Omental fat pad (tissue), 4 donors: ENCODE data around the gene MYH10. TPM values are rescaled to one million over a fixed set of nuclear protein-coding genes. Genes with fewer than 3 reads are reported as not detected.
"Not testable (repeated sequence)": the region's sequence is repeated elsewhere in the genome, so short reads cannot be mapped to it uniquely, and the experiment has no call there.

ENCODE experiments used
- ATAC-seq: fragments of 150-250 bp; one replicate; pipeline ENCODE4 v1.9.1; 2016; ENCODE audit warnings: mild to moderate bottlenecking, moderate library complexity; ENCODE audit not compliant: low FRiP score
- DNase-seq: peaks from one replicate; pipeline ENCODE4 v3.0.0-alpha.2; 2019; ENCODE audit warnings: low spot score
- total RNA-seq, 4 donors: library from RNA; depleted of rRNA; stranded (reverse); fragments of >200 nt; gene quantifications; one replicate each; pipeline ENCODE4 v1.1.0, GENCODE V29; 2016
- TF ChIP-seq, protein P1 (sequence below), 3 donors: fragments of 450-650 bp; IDR thresholded peaks; one replicate each; pipeline ENCODE4 v1.5.1; 2016 to 2017; ENCODE audit warnings: antibody characterized with exemption in 3 of 3, mild to moderate bottlenecking in 3 of 3, moderate library complexity in 2 of 3

Gene MYH10
- total RNA-seq, 4 donors from 2014 or later = 41.1 to 99.3 (median 51.8) TPM

DNA sequence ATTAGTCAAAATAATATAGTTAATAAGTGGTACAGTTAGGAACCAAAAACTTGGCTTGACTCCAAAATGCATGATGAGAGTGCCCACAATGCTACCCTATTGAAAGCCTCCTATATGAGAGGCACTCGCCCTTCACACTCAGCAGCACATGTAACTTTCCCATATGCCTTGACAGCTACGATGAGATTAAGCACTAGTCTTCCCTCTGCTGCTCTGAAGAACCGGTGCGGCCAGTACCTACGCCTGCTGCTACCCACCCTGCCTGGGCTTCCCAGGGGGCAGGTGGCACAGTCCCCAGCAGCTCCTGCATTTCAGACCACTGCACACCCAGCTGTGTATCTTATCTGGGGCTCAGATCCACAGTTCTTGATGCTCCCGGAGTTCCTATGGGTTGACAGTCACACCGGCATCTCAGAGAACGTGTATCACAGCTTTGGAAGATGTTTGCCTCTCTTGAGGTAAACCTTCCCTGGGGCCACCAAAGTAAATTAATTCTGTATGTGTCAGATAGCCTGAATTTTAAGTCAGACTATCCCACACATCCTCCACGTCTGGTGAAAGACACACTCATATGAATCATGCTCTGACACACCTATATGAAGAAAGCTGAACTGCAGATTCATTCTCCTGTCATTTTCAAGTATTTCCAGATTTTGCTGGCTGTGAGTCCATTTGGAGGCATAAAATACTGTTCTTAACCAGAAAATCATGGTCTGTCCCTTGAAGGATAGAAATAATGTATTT lies 77.8 kb downstream of the MYH10 start:
- ATAC-seq (no peak), DNase-seq (no peak)
- TF ChIP-seq, protein P1, sequence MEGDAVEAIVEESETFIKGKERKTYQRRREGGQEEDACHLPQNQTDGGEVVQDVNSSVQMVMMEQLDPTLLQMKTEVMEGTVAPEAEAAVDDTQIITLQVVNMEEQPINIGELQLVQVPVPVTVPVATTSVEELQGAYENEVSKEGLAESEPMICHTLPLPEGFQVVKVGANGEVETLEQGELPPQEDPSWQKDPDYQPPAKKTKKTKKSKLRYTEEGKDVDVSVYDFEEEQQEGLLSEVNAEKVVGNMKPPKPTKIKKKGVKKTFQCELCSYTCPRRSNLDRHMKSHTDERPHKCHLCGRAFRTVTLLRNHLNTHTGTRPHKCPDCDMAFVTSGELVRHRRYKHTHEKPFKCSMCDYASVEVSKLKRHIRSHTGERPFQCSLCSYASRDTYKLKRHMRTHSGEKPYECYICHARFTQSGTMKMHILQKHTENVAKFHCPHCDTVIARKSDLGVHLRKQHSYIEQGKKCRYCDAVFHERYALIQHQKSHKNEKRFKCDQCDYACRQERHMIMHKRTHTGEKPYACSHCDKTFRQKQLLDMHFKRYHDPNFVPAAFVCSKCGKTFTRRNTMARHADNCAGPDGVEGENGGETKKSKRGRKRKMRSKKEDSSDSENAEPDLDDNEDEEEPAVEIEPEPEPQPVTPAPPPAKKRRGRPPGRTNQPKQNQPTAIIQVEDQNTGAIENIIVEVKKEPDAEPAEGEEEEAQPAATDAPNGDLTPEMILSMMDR (IDR thresholded peaks at IDR 0.05) = no peak

DNA sequence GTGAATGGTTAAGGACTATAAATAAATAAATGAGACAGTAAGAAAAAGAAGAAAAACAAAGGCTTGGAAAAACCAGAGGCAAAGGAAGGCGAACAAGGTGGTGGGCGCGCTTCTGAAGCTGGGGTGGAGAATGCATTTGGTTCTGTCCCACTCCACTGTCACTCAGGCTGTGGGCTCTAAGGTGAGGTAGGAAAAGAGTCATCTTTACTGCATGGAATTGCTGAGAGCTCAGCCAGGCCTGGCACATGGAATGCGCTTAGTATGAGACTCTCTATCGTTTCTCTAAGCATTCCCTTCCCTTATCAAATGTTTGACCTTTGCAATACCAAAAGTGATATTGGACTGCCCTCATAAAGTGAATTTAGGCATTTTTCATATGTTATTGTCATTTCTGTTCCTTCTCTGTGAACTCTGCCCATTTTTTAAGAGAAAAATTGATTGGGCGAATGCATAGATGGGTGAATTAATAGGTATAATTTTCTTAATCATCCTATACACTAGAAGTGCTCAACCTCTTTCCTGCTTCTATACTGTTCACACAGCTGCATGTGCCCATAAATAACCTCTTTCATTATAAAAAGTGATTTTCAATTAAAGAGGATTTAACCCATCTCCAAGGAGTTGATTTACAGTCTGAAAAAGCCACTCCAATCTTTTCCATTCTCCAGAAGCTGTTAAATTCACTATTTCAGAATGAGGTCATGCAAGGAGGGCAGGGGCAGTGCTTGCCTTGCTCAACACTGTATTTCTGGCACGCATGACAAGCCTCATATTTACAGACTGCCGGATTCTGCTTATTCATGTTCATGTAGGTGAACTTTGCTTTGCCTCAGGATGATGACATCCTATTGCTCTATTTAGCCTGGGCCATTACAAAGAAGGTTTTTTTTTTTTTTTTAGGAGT lies 87.7 kb downstream of the MYH10 start:
- DNase-seq (no peak), ATAC-seq (peak; percentile 98)
- TF ChIP-seq, protein P1 (IDR thresholded peaks at IDR 0.05) = no peak

DNA sequence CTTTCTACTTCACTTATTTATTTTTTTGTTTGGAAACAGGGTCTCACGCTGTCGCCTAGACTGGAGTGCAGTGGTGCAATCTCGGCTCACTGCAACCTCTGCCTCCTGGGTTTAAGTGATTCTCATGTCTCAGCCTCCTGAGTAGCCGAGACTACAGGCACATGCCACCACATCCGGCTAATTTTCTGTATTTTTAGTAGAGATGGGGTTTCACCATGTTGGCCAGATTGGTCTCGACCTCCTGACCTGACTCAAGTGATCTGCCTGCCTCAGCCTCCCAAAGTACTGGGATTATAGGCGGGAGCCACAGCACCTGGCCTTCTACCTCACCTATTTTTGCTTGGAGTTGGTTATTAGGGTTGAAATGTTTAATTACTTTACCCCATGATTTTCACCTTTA lies 90.5 kb downstream of the MYH10 start:
- ATAC-seq, DNase-seq: not testable (repeated sequence)

DNA sequence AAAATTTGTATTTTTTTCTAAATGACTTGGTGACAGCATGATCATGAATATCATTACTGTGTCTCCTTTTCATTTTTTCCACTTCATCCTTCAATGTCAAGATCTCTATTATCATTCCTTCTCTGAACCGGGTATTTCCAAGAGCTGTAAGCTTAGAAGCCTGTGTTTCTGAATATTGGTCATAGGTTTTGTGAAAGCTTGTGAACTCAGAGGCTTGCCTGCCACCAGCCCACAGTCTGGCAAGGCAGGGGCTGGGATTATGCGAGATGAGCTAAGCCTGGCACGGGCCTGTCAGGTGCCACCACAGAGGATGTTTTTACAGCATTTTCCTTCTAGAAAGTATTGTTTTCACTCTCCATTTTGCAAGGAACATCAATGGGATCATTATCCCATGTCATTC lies 92.8 kb downstream of the MYH10 start:
- TF ChIP-seq, protein P1 (IDR thresholded peaks at IDR 0.05) = no peak
- no peak for ATAC-seq
- no peak for DNase-seq

DNA sequence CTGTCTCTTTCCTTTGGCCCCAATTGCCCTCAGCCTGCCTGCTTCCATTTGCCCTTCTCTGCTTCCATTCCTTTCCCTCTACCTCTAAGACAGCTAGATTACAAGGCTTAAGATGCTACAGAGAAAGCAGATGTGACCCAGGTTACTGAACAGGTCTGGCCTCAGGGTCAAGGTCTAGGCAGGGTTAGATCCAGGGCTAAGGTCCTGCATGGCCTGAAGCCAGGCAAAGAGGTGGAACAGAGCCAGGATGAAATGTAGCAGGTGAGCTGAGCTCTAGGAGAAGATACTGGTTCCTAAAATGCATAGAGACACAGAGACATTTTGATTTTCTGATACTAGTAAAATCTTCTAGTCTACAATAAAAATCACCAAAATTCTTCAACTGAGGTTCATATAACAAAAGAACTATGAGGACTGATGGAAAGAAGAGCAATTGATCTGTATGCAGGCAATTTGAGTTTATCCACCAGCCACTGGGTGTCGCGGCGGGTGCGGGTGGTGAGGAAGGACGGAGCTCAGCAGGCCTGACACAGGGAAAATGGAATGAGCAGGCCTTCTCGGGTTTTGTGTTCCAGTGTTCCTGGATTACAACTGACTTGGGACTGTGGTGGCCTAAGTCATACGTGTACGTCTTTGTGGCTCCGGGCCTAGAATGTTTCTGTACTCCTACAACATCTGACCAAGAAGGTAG lies 95.9 kb downstream of the MYH10 start:
- no peak for ATAC-seq
- DNase-seq = no peak
- TF ChIP-seq, protein P1 (IDR thresholded peaks at IDR 0.05) = no peak

DNA sequence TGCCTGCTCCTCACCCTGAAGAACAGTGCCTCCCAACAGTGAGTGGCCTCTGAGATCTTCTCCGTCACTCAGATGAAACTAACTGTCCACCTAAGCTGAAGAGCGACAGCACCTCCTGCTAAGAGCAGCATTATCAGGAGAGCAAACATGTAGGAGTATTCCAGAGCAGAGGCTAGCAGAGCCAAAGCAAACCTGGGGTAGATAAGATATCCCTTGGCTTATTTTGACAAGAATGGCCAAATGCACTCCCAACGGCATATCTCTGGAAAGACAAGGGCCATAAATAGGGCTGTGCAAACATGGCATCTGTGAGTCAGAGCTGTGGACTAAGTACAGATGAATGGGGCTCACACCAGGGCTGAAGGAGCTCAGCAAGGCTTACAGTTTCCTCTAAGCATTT lies 98.5 kb downstream of the MYH10 start:
- DNase-seq (no peak), ATAC-seq (no peak)
- TF ChIP-seq, protein P1 (IDR thresholded peaks at IDR 0.05) = no peak

DNA sequence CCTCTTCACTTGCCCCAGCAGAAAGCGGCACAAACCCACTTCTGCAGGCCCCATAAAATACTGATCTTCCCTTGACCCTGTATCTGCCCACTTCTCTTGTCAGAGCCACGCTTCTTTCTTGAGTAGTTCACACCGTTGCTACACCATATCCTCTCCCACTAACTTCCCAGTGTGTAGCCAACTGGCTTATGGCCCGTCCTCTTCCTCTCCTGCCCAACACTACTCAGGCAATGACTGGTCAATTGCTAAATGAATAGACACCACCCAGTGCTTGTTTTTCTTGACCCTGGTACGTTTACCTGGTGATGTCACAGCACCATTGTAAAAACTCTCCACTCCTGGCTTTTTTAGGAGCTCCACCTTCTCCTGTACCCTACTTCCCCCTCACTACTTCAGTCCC lies 107.9 kb downstream of the MYH10 start:
- DNase-seq (no peak), ATAC-seq (no peak)
- TF ChIP-seq, protein P1 (IDR thresholded peaks at IDR 0.05) = no peak
